GM19351 (cell line): ENCODE results near the gene TAP1.
A peak's percentile ranks its signal among the peaks of the same experiment; 100 is the strongest.
"Not testable (repeated sequence)": the region's sequence is repeated elsewhere in the genome, so short reads cannot be mapped to it uniquely, and the experiment has no call there.

ENCODE experiments used
- ATAC-seq: cut with Tn5 transposase; IDR thresholded peaks from one replicate; pipeline ENCODE4 v1.9.1; 2021; ENCODE audit warnings: mild to moderate bottlenecking, moderate library complexity; ENCODE audit not compliant: unreplicated experiment

Gene TAP1, protein sequence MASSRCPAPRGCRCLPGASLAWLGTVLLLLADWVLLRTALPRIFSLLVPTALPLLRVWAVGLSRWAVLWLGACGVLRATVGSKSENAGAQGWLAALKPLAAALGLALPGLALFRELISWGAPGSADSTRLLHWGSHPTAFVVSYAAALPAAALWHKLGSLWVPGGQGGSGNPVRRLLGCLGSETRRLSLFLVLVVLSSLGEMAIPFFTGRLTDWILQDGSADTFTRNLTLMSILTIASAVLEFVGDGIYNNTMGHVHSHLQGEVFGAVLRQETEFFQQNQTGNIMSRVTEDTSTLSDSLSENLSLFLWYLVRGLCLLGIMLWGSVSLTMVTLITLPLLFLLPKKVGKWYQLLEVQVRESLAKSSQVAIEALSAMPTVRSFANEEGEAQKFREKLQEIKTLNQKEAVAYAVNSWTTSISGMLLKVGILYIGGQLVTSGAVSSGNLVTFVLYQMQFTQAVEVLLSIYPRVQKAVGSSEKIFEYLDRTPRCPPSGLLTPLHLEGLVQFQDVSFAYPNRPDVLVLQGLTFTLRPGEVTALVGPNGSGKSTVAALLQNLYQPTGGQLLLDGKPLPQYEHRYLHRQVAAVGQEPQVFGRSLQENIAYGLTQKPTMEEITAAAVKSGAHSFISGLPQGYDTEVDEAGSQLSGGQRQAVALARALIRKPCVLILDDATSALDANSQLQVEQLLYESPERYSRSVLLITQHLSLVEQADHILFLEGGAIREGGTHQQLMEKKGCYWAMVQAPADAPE

GRCh38 chr6:32853541-32854375 is at the start of gene TAP1, which contains the start of gene PSMB9:
Gene TAP1, minus strand, starts transcription at chr6:32853704. Its CDS starts 68 bp downstream, at chr6:32853636.
Gene PSMB9, plus strand, starts transcription at chr6:32854192. Its CDS starts 38 bp downstream, at chr6:32854230.
- peak; percentile 79 for ATAC-seq

- no peak for ATAC-seq
Observed at GRCh38 chr6:32895006-32895345, 41.5 kb upstream of the TAP1 start.

DNA sequence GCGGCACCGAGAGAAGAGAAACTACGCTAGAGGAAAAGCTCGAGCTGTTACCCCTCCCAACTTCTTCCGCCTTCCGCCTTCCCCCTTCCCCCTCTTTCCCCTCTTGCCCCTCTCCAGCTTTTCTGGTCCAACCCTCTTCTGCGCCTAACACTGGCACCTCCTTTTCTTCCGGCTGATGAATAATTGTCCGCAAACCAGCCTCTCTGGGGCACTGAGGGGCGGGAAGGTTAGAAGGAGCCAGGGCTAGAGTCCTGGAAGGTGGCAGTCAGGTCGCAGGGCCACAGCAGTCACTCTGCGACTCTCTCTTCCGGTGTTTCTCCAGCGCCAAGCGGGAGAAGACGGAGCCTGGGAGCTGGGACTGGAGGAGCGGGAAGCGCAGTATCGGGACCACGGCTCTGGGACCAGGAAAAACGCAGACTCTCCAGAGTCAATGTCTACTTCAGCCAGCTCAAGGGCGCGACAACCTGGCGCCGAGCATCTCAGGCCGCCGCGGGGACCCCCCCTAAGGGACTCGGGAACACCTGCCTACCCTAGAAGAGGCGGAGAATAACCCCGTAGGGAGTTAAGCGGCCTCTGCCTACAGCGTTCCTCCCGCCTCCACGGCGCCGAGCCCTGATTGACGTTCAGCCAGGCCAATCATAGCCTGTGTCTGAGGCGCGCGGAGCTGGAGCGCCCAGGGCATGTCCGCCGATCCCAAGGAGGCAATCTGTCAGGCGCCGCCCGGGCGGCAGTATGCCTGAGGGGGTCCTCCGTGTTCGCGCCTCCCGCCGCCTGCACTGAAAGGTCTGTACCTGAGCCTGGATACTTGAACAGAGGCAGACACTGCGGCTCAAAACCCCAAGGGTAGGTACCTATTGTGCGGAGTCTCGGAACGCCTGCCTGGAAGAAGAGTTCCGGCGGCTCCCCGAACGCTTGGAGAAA is 40.8 kb upstream of the TAP1 start:
- peak; percentile 97 for ATAC-seq

GRCh38 chr6:32890831-32891230 is 37.3 kb upstream of the TAP1 start:
- no peak for ATAC-seq

GRCh38 chr6:32889533-32889932 is 36.0 kb upstream of the TAP1 start:
- ATAC-seq, result no peak

DNA sequence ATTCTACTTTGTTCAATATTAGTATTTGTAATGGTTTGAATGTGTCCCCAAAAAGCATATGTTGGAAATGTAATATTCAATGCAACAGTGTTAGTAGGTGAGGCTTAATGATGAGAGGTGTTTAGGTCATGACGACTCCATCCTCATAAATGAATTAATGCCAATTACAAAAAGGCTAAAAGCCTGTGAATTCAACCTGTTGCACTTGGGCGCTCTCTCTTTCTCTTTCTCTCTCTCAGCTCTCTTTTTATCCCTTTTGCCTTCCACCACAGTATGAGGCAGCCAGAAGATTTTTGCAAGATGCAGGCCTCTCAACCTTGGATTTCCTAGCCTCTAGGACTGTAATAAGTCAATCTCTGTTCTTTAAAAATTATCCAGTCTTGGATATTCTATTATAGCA is 35.1 kb upstream of the TAP1 start:
- no peak for ATAC-seq

GRCh38 chr6:32887616-32888015 is 34.1 kb upstream of the TAP1 start:
- ATAC-seq, result no peak

GRCh38 chr6:32886681-32887383 is 33.3 kb upstream of the TAP1 start:
- ATAC-seq, result no peak

GRCh38 chr6:32885698-32886286 is 32.3 kb upstream of the TAP1 start:
- no peak for ATAC-seq

DNA sequence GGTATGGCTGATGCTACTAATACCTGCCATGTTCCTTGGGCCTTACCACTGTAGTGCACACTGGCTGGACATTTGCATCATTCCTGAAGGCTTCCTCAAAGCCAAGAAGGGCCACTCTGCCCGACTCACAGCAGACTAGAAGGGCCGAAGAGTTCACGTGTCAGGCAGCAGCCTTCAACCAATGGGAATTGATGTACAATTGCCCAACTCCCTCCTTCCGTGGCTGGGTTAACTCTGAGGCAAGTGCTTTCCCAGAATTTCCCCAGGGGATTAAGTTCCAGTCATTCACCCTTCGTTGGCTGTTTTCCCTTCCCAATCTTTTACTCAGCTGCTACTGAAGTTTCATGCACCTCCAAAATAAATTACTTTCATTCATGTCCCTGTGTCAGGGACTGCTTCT is 30.3 kb upstream of the TAP1 start:
- ATAC-seq, result no peak

DNA sequence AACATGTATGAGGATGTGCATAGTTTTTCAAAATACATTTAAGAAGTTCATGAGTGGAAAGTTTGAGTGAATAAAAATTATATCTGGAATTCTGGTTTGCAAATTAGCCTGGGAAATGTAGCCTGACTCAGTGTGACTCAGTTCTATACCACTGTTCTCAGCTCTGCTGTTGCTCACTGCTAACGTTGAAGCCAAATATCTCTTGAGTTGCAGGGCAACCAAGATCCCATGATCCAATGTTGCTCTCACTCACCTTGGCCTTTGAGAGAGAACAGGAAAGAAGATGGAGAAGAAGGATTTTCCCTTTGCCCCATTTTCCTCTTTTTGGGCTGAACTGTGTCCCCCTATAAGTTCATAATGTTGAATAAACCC is 29.4 kb upstream of the TAP1 start:
- ATAC-seq, result no peak

DNA sequence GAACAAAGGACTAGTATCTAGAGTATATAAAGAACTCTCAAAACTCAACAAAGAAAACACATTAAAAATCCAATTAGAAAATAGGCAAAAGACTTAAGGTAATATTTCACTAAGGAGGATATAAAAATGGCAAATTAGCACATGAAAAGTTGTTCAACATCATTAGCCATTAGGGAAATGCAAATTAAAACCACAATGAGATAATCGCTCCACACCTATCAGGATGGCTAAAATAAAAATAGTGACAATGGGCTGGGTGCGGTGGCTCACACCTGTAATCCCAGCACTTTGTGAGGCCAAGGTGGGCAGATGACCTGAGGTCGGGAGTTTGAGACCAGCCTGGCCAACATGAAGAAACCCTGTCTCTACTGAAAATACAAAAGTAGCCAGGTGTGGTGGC is 27.5 kb upstream of the TAP1 start:
- ATAC-seq, result not testable (repeated sequence)

DNA sequence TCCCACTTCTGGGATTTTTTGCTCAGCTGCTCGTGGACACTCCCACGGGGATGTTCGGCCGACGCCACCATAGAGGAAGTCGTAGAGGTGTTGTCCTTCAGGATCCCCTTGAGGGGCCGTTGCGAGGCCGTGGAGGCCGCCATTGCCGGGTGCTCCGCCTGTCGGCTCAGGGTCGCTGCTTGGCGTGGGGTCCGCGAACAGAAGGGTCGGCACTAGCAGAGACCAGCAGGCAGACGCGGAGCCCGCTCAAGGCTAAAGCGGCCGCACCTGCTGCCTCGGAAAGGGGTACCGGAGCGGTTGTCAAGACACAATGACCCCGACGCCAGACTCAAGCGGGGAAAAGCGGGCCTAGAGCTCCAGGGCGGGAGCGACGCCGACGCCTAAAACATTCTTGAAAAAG is 26.2 kb upstream of the TAP1 start:
- ATAC-seq, result no peak

DNA sequence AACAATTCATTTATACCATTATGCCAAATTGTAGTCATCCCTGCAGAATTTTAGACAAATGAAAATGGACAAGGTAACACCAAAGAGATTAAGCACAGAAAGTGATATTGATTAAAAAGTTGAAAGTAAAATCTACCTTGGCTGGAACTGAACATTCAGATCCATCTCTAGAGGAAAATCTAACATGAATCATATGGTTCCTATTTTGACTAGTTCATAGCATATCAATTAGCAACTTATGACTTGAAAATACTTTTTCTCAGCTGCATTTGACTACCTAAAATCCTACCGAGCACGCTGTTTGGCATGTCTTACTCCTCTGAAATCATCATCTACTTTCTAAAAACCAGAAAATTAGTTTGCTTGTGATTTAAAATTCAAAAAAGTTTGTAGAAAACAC is 23.1 kb upstream of the TAP1 start:
- no peak for ATAC-seq

- ATAC-seq, result not testable (repeated sequence)
Observed at GRCh38 chr6:32873947-32874346, 20.4 kb upstream of the TAP1 start.

DNA sequence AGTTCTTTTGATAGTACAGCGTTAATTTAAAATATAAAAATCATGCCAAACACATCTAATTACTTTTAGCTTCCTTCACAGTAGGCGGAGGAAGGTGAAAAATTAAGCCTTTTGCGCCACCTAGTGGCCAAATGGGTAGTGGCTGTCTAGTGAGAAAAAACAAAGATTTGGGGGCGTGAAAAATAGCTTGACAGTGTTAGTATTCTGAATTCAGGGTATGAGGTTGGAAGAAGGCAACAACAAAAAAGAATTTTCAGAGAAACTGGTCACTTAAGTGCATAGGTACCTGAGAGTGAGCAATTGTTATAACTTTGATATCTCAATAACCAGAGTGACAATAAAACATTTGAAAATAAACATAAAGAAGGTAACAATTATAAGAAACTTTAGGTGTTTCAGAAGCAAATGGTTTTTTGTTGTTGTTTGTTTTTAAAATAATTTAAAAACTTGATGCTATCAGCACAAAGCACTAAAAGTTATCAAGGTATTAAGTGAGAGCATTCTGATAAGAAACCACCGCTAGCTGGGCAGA is 14.8 kb upstream of the TAP1 start:
- ATAC-seq, result no peak

DNA sequence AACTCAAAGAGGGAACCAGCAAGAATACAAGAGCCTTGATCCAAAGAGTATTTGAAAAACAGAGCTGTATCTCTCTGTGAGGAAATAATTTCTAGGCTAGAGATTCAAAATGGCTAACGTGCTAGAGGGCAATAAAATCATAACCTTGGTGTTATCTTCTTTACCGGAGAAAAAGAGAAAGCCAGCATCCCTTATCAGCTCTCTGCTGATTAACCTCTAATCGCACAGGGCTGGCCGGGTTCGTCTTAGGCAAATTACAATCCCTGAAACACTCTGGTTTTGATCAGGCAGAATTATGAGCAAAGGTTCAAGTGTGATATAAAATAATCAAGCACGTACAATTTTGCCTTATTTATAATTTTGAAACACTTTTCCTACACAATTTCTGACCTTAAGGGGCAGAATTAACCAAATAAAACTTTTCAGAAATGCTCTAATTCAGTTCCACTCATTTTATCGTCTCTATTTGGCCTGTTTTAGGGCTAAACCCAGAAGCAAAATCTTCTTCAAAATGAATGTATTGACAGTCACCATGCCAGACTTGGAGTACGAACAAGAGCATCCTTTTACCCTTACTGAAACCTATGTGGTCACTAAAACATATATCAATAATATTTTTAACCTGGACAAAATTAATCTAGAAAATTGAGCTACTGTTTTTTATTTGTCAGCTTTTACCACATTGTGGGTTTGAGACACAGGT is 14.2 kb upstream of the TAP1 start:
- no peak for ATAC-seq

GRCh38 chr6:32867022-32867477 is 13.5 kb upstream of the TAP1 start:
- ATAC-seq, result no peak
